ENCODE measurements around the gene STAMBPL1.

Gene STAMBPL1

DNA sequence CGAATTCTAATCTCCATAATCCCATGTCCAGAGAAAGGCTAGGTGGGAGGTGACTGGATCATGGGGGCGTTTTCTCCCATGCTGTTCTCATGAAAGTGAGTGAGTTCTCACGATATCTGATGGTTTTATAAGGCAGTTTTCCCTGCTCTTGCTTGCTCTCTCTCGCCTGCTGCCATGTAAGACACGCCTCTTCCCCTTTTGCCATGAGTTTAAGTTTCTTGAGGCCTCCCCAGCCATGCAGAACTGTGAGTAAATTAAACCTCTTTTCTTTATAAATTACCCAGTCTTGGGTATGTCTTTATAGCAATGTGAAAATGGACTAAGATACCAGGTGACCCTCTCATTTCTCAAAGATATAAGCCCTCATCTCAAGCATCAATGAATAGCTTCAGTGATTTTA is 73.6 kb downstream of the STAMBPL1 start:
- H3K9ac ChIP-seq (ENCODE audit: low read depth, low read length, poor library complexity), result no peak overlapping the region
- H3K4me2 ChIP-seq (ENCODE audit: insufficient read depth, low read length, poor library complexity, severe bottlenecking), result no peak overlapping the region
- no CpG with 5 or more reads among the region's 5 CpGs for WGBS, 2 donors (ENCODE audit: extremely low coverage in 2 of 2, insufficient read length in 2 of 2, insufficient replicate concordance in 1 of 2)
- H3K27me3 ChIP-seq (ENCODE audit: control insufficient read depth in 3 of 3, insufficient read depth in 3 of 3, low read depth in 1 of 3, low read length in 3 of 3), result no peaks in the 10 kb centered on the region
- no peak overlapping the region for H3K14ac ChIP-seq (ENCODE audit: low read length)
- no peak overlapping the region for H3K4ac ChIP-seq (ENCODE audit: low read length)
- no peaks in the 10 kb centered on the region for H3K79me1 ChIP-seq (ENCODE audit: low read depth, low read length)
- no peak overlapping the region for H2BK15ac ChIP-seq (ENCODE audit: low read length)
- no peak overlapping the region for H3K23ac ChIP-seq (ENCODE audit: low read depth, low read length, poor library complexity)
- H3K18ac ChIP-seq (ENCODE audit: low read length), result no peak overlapping the region
- no peaks in the 10 kb centered on the region for H3K9me3 ChIP-seq (replicated peaks in 1 of 2; ENCODE audit: control insufficient read depth in 2 of 2, insufficient read depth in 1 of 2, low read depth in 1 of 2, low read length in 2 of 2)
- no peak overlapping the region for H2AK5ac ChIP-seq (ENCODE audit: low read depth, low read length)
- no peak overlapping the region for H2BK120ac ChIP-seq (ENCODE audit: low read depth, low read length)
- peaks cover 6 to 13% of the 10 kb centered on the region in 2 donors for H3K4me1 ChIP-seq (ENCODE audit: control insufficient read depth in 2 of 2, insufficient read depth in 1 of 2, low read depth in 1 of 2, low read length in 2 of 2)
- DNase-seq (ENCODE audit: low spot score), result no peak
- H3K27ac ChIP-seq (replicated peaks; ENCODE audit: low read length), result no peak overlapping the region
- no peak overlapping the region for H3K4me3 ChIP-seq (ENCODE audit: low read length in 2 of 2)
- H3K36me3 ChIP-seq (replicated peaks in 1 of 2; ENCODE audit: control insufficient read depth in 2 of 2, insufficient read depth in 2 of 2, low read length in 2 of 2), result no peaks in the 10 kb centered on the region
- no peak overlapping the region for H2AFZ ChIP-seq (ENCODE audit: low read length)
- no peak overlapping the region for H2BK5ac ChIP-seq (ENCODE audit: low read length)
- H4K91ac ChIP-seq (ENCODE audit: low read depth, low read length, poor library complexity), result no peak overlapping the region
- H2BK12ac ChIP-seq (ENCODE audit: low read length), result no peak overlapping the region
- H4K8ac ChIP-seq (ENCODE audit: low read depth, low read length), result no peak overlapping the region

DNA sequence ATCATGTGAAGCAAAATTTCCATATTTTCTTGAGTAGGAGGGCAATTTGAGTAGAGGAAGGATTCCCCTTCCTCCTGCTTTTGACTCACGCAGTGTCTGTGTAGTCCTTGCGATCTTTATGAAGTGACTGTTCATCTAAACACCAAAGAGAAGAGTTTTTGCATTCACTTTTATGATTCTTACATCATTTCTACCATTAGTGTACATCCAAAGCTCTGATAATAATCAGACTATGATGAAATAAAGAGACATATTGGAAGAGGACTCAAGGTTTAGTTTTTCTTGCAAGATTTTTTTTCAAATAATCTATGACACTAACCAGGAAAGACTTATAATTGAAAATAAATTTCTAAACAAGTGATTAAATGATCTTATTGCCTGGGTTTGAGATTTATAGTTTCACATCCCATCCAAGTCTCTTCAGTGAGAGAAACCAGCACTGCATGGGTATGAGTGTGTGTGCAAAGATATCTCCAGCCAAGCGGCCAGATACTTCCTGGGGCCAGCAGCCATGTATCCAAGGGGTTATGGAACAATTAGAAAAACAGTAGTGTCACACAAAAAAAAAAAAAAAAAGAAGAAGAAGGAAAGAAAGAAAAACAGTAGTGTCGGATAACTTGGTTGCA is 74.5 kb downstream of the STAMBPL1 start:
- Histone ChIP-seq H2BK15ac (ENCODE audit: low read length) (no peak overlapping the region), H4K91ac (ENCODE audit: low read depth, low read length, poor library complexity) (no peak overlapping the region), H3K4me2 (ENCODE audit: insufficient read depth, low read length, poor library complexity, severe bottlenecking) (no peak overlapping the region), H3K9ac (ENCODE audit: low read depth, low read length, poor library complexity) (no peak overlapping the region), H3K4ac (ENCODE audit: low read length) (no peak overlapping the region), H2AK5ac (ENCODE audit: low read depth, low read length) (no peak overlapping the region), H3K4me3 (ENCODE audit: low read length in 2 of 2) (no peak overlapping the region), H3K36me3 (replicated peaks in 1 of 2; ENCODE audit: control insufficient read depth in 2 of 2, insufficient read depth in 2 of 2, low read length in 2 of 2) (no peaks in the 10 kb centered on the region), H3K23ac (ENCODE audit: low read depth, low read length, poor library complexity) (no peak overlapping the region), H3K4me1 (ENCODE audit: control insufficient read depth in 2 of 2, insufficient read depth in 1 of 2, low read depth in 1 of 2, low read length in 2 of 2) (peaks cover 6 to 13% of the 10 kb centered on the region in 2 donors), H3K27me3 (ENCODE audit: control insufficient read depth in 3 of 3, insufficient read depth in 3 of 3, low read depth in 1 of 3, low read length in 3 of 3) (no peaks in the 10 kb centered on the region), H4K8ac (ENCODE audit: low read depth, low read length) (no peak overlapping the region), H3K18ac (ENCODE audit: low read length) (no peak overlapping the region), H2BK120ac (ENCODE audit: low read depth, low read length) (no peak overlapping the region), H3K9me3 (replicated peaks in 1 of 2; ENCODE audit: control insufficient read depth in 2 of 2, insufficient read depth in 1 of 2, low read depth in 1 of 2, low read length in 2 of 2) (no peaks in the 10 kb centered on the region), H3K79me1 (ENCODE audit: low read depth, low read length) (no peaks in the 10 kb centered on the region), H2AFZ (ENCODE audit: low read length) (no peak overlapping the region), H2BK5ac (ENCODE audit: low read length) (no peak overlapping the region), H3K27ac (replicated peaks; ENCODE audit: low read length) (no peak overlapping the region), H3K14ac (ENCODE audit: low read length) (no peak overlapping the region), H2BK12ac (ENCODE audit: low read length) (no peak overlapping the region)
- no peak for DNase-seq (ENCODE audit: low spot score)
- WGBS, 2 donors (ENCODE audit: extremely low coverage in 2 of 2, insufficient read length in 2 of 2, insufficient replicate concordance in 1 of 2), result no CpG with 5 or more reads among the region's 4 CpGs

DNA sequence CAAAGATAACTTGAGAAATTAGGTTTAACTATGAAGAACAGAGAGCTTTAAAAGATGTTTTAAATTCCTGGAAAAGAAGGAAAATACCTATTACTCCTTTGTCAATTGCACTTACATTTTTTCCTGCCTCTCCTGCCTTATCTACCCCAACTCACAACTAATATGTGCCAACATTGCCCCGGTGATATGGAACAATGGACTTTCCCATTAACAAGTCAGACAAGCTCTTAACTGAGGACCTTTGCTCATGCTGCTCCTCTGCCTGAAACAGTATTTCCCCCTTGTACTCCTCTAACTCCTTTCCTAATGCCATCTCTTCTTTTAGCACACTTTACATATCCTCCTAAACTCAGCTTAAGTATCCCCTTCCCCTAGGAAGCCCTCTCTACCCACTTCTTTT is 77.3 kb downstream of the STAMBPL1 start:
- Histone ChIP-seq H2BK15ac (ENCODE audit: low read length) (no peak overlapping the region), H2AK5ac (ENCODE audit: low read depth, low read length) (no peak overlapping the region)
- no CpG with 5 or more reads among the region's 1 CpG for WGBS, 2 donors (ENCODE audit: extremely low coverage in 2 of 2, insufficient read length in 2 of 2, insufficient replicate concordance in 1 of 2)

DNA sequence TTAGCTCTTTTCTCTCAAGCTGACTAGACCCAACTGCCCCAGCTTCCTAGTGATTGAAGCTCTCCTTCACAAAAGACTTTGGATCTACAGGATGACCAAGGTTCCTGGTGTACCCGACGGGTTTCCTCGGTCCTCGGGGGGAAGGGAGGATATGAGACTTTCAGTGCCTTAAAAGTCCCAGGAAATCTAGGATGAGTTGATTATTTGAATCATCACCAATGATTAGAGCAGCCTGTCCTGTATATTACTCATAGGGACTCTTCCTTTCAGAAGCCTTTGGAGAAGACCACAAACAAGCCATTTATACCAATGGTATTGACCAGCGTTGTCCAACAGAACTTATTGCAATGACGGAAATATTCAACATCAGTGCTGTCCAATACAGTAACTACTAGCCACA is 78.7 kb downstream of the STAMBPL1 start:
- H3K4me1 ChIP-seq (ENCODE audit: control insufficient read depth in 2 of 2, insufficient read depth in 1 of 2, low read depth in 1 of 2, low read length in 2 of 2), result no peaks in the 10 kb centered on the region
- no peaks in the 10 kb centered on the region for H3K36me3 ChIP-seq (replicated peaks in 1 of 2; ENCODE audit: control insufficient read depth in 2 of 2, insufficient read depth in 2 of 2, low read length in 2 of 2)
- H4K8ac ChIP-seq (ENCODE audit: low read depth, low read length), result no peak overlapping the region
- no peak overlapping the region for H2BK12ac ChIP-seq (ENCODE audit: low read length)
- H2BK5ac ChIP-seq (ENCODE audit: low read length), result no peak overlapping the region
- H3K9ac ChIP-seq (ENCODE audit: low read depth, low read length, poor library complexity), result no peak overlapping the region
- no peaks in the 10 kb centered on the region for H3K79me1 ChIP-seq (ENCODE audit: low read depth, low read length)
- no peak overlapping the region for H3K14ac ChIP-seq (ENCODE audit: low read length)
- no peak overlapping the region for H3K27ac ChIP-seq (replicated peaks; ENCODE audit: low read length)
- H2AK5ac ChIP-seq (ENCODE audit: low read depth, low read length), result no peak overlapping the region
- no peak overlapping the region for H2BK15ac ChIP-seq (ENCODE audit: low read length)
- H3K23ac ChIP-seq (ENCODE audit: low read depth, low read length, poor library complexity), result no peak overlapping the region
- H3K4me3 ChIP-seq (ENCODE audit: low read length in 2 of 2), result no peak overlapping the region
- H3K27me3 ChIP-seq (ENCODE audit: control insufficient read depth in 3 of 3, insufficient read depth in 3 of 3, low read depth in 1 of 3, low read length in 3 of 3), result no peaks in the 10 kb centered on the region
- WGBS, 2 donors (ENCODE audit: extremely low coverage in 2 of 2, insufficient read length in 2 of 2, insufficient replicate concordance in 1 of 2), result no CpG with 5 or more reads among the region's 6 CpGs
- H3K4ac ChIP-seq (ENCODE audit: low read length), result no peak overlapping the region
- H2AFZ ChIP-seq (ENCODE audit: low read length), result no peak overlapping the region
- H3K18ac ChIP-seq (ENCODE audit: low read length), result no peak overlapping the region
- no peak overlapping the region for H3K4me2 ChIP-seq (ENCODE audit: insufficient read depth, low read length, poor library complexity, severe bottlenecking)
- DNase-seq (ENCODE audit: low spot score), result no peak
- H3K9me3 ChIP-seq (replicated peaks in 1 of 2; ENCODE audit: control insufficient read depth in 2 of 2, insufficient read depth in 1 of 2, low read depth in 1 of 2, low read length in 2 of 2), result no peaks in the 10 kb centered on the region
- H4K91ac ChIP-seq (ENCODE audit: low read depth, low read length, poor library complexity), result no peak overlapping the region
- no peak overlapping the region for H2BK120ac ChIP-seq (ENCODE audit: low read depth, low read length)

More for the DNA sequence above, 77.3 kb downstream of the STAMBPL1 start:
- Histone ChIP-seq H2BK5ac (ENCODE audit: low read length) (no peak overlapping the region), H3K36me3 (replicated peaks in 1 of 2; ENCODE audit: control insufficient read depth in 2 of 2, insufficient read depth in 2 of 2, low read length in 2 of 2) (no peaks in the 10 kb centered on the region), H2BK12ac (ENCODE audit: low read length) (no peak overlapping the region), H3K4ac (ENCODE audit: low read length) (no peak overlapping the region), H4K91ac (ENCODE audit: low read depth, low read length, poor library complexity) (no peak overlapping the region), H3K9ac (ENCODE audit: low read depth, low read length, poor library complexity) (no peak overlapping the region), H3K4me2 (ENCODE audit: insufficient read depth, low read length, poor library complexity, severe bottlenecking) (no peak overlapping the region), H2AFZ (ENCODE audit: low read length) (no peak overlapping the region), H3K23ac (ENCODE audit: low read depth, low read length, poor library complexity) (no peak overlapping the region), H3K4me1 (ENCODE audit: control insufficient read depth in 2 of 2, insufficient read depth in 1 of 2, low read depth in 1 of 2, low read length in 2 of 2) (peaks cover 0 to 1% of the 10 kb centered on the region in 2 donors), H2BK120ac (ENCODE audit: low read depth, low read length) (no peak overlapping the region), H3K18ac (ENCODE audit: low read length) (no peak overlapping the region), H3K9me3 (replicated peaks in 1 of 2; ENCODE audit: control insufficient read depth in 2 of 2, insufficient read depth in 1 of 2, low read depth in 1 of 2, low read length in 2 of 2) (no peaks in the 10 kb centered on the region), H3K79me1 (ENCODE audit: low read depth, low read length) (no peaks in the 10 kb centered on the region), H3K27me3 (ENCODE audit: control insufficient read depth in 3 of 3, insufficient read depth in 3 of 3, low read depth in 1 of 3, low read length in 3 of 3) (no peaks in the 10 kb centered on the region), H3K27ac (replicated peaks; ENCODE audit: low read length) (no peak overlapping the region), H3K14ac (ENCODE audit: low read length) (no peak overlapping the region), H4K8ac (ENCODE audit: low read depth, low read length) (no peak overlapping the region), H3K4me3 (ENCODE audit: low read length in 2 of 2) (no peak overlapping the region)
- no peak for DNase-seq (ENCODE audit: low spot score)
